ENCODE measurements around the gene ELMOD3. TPM values are rescaled to one million over a fixed set of nuclear protein-coding genes. Genes with fewer than 3 reads are reported as not detected.
A peak's percentile ranks its signal among the peaks of the same experiment; 100 is the strongest.

The ELMOD3 gene
- 29.9 and 31.9 TPM in 2 replicates for polyA plus RNA-seq (2011; rRNA removed)
- polyA plus RNA-seq (2012; cell fraction: cytosol; rRNA removed): 20.6 and 21.5 TPM in 2 replicates
- 47.6 and 52.1 TPM in 2 replicates for polyA plus RNA-seq (2012; cell fraction: nucleus; rRNA removed)
- 14.6 to 17.8 TPM (median 15.3 TPM) in 3 replicates for polyA plus RNA-seq (2017; fragmentation: RNase III; extraction: RNeasy Plus Mini Kit Qiagen cat#74134 plus additional on column Dnase treatment)
- polyA minus RNA-seq (2011; rRNA and poly(A)+ RNA removed): 25.7 and 29.4 TPM in 2 replicates

DNA sequence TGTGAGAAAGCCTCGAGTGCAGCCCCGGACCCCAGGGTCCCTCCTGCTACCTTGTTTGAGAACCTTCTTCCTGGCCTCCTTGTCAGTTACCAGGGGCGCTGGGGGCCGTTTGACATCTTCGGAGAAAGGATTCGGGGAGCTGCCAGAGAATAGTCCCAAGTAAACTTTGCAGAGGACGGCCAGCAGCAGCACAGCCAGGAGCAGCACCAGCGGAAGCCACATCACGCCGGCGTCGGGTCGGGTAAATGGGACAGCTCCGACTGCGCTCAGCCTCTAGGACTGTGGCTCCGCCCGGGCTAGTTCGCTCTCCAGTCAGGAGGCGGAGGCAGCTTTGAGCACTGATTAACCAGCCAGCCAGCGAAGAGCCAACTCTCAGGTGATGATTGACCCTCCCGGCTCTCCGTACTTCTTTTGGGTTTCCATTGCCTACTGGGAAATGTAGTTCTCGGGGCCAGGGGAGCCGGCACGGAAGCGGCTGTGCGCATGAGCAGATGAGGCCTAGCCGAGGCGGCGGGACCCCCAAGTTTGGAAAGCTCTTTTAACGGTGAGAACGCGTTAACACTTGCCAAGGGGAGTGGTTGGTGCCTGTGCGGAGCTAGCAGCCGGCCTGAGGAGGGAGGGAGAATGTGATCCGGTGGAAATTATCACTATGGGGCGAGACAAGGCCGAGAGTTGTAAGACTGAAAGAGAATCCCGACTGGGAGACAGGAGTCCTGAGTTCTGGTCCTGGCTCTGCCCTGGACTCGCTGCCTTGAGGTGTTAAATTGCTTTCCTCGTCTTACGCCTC is at the start of gene ELMOD3, which contains the start of gene RETSAT:
Gene ELMOD3 (plus strand): TSS at position 484 of the 787 bp plus-strand sequence. CDS start 2,430 bp downstream, outside the sequence.
Gene RETSAT (minus strand): TSS at position 243 of the 787 bp plus-strand sequence. CDS start 21 bp downstream, at position 222.
- peak; percentile 43 for FAIRE-seq

DNA sequence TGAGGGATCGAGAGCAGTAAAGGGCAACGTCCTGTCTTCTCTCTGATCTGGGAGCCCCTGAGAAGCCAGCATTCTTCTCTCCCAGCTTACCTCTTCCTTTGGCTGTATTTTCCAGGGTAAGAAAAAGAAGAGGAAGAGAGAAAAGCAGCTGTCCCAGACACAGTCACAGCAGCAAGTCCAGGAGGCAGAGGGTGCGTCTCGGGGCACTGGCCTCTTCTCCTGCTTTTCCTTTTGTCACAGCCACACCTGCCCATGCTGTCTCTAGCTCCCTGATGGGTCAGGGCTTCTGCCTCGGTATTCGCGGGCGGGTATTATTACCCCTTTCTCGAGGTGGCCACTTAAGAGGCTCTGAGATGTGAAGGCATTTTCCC is 47.1 kb upstream of the ELMOD3 start:
- no peak for FAIRE-seq
- no peak overlapping the region for H3K4me2 ChIP-seq
- TF ChIP-seq, protein P1, sequence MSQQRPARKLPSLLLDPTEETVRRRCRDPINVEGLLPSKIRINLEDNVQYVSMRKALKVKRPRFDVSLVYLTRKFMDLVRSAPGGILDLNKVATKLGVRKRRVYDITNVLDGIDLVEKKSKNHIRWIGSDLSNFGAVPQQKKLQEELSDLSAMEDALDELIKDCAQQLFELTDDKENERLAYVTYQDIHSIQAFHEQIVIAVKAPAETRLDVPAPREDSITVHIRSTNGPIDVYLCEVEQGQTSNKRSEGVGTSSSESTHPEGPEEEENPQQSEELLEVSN (IDR thresholded peaks at IDR 0.05; ENCODE audit: borderline replicate concordance, low read depth): no peak
- no peak for TF ChIP-seq EHMT2 (IDR thresholded peaks at IDR 0.05; ENCODE audit: low read depth)
- no peak for TF ChIP-seq BHLHE40 (IDR thresholded peaks at IDR 0.05; ENCODE audit: low read depth, low read length)
- no peak for TF ChIP-seq POLR2AphosphoS2 (conservative IDR thresholded peaks at IDR 0.05; ENCODE audit: low read length)
- TF ChIP-seq JUNB (IDR thresholded peaks at IDR 0.05): no peak
- TF ChIP-seq, protein P2, sequence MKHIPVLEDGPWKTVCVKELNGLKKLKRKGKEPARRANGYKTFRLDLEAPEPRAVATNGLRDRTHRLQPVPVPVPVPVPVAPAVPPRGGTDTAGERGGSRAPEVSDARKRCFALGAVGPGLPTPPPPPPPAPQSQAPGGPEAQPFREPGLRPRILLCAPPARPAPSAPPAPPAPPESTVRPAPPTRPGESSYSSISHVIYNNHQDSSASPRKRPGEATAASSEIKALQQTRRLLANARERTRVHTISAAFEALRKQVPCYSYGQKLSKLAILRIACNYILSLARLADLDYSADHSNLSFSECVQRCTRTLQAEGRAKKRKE (CRISPR knock-in tag; IDR thresholded peaks at IDR 0.05; ENCODE audit: low read depth): no peak
- TF ChIP-seq, protein P3, sequence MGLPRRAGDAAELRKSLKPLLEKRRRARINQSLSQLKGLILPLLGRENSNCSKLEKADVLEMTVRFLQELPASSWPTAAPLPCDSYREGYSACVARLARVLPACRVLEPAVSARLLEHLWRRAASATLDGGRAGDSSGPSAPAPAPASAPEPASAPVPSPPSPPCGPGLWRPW (IDR thresholded peaks at IDR 0.05): no peak
- TF ChIP-seq TP53 (CRISPR knock-in tag; IDR thresholded peaks at IDR 0.05): no peak
- TF ChIP-seq RNF2 (IDR thresholded peaks at IDR 0.05; ENCODE audit: borderline replicate concordance, low read depth): no peak

More for the DNA sequence above, at the start of gene ELMOD3, which contains the start of gene RETSAT:
- Histone ChIP-seq H3K4me1 (peaks cover 15% of the 10 kb centered on the region), H3K4me3 (peak within 1 kb of the TSS; percentile 83), H3K27ac (peak within 1 kb of the TSS; percentile 85 to 91), H3K4me2 (peak within 1 kb of the TSS; percentile 88), H3K9me3 (no peaks in the 10 kb centered on the region)
- peak; percentile 99 for TF ChIP-seq PHF8 (IDR thresholded peaks at IDR 0.05; ENCODE audit: borderline replicate concordance, low read depth)
- TF ChIP-seq POLR2A (IDR thresholded peaks at IDR 0.05; ENCODE audit: low read length): peak; percentile 99
- TF ChIP-seq, protein P4, sequence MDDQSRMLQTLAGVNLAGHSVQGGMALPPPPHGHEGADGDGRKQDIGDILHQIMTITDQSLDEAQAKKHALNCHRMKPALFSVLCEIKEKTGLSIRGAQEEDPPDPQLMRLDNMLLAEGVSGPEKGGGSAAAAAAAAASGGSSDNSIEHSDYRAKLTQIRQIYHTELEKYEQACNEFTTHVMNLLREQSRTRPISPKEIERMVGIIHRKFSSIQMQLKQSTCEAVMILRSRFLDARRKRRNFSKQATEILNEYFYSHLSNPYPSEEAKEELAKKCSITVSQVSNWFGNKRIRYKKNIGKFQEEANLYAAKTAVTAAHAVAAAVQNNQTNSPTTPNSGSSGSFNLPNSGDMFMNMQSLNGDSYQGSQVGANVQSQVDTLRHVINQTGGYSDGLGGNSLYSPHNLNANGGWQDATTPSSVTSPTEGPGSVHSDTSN (IDR thresholded peaks at IDR 0.05): no peak
- TF ChIP-seq, protein P5, sequence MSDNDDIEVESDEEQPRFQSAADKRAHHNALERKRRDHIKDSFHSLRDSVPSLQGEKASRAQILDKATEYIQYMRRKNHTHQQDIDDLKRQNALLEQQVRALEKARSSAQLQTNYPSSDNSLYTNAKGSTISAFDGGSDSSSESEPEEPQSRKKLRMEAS (IDR thresholded peaks at IDR 0.05): peak; percentile 47; the same call in 1 of the 2 replicates
- TF ChIP-seq JUN (IDR thresholded peaks at IDR 0.05): peak; percentile 52 to 89; a peak in 3 of 5 replicates
- TF ChIP-seq, protein P1 (IDR thresholded peaks at IDR 0.05; ENCODE audit: borderline replicate concordance, low read depth): peak; percentile 34; the same call in 1 of the 2 replicates
- TF ChIP-seq, protein P6, sequence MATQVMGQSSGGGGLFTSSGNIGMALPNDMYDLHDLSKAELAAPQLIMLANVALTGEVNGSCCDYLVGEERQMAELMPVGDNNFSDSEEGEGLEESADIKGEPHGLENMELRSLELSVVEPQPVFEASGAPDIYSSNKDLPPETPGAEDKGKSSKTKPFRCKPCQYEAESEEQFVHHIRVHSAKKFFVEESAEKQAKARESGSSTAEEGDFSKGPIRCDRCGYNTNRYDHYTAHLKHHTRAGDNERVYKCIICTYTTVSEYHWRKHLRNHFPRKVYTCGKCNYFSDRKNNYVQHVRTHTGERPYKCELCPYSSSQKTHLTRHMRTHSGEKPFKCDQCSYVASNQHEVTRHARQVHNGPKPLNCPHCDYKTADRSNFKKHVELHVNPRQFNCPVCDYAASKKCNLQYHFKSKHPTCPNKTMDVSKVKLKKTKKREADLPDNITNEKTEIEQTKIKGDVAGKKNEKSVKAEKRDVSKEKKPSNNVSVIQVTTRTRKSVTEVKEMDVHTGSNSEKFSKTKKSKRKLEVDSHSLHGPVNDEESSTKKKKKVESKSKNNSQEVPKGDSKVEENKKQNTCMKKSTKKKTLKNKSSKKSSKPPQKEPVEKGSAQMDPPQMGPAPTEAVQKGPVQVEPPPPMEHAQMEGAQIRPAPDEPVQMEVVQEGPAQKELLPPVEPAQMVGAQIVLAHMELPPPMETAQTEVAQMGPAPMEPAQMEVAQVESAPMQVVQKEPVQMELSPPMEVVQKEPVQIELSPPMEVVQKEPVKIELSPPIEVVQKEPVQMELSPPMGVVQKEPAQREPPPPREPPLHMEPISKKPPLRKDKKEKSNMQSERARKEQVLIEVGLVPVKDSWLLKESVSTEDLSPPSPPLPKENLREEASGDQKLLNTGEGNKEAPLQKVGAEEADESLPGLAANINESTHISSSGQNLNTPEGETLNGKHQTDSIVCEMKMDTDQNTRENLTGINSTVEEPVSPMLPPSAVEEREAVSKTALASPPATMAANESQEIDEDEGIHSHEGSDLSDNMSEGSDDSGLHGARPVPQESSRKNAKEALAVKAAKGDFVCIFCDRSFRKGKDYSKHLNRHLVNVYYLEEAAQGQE (IDR thresholded peaks at IDR 0.05): peak; percentile 36; the same call in 1 of the 2 replicates
- TF ChIP-seq, protein P7, sequence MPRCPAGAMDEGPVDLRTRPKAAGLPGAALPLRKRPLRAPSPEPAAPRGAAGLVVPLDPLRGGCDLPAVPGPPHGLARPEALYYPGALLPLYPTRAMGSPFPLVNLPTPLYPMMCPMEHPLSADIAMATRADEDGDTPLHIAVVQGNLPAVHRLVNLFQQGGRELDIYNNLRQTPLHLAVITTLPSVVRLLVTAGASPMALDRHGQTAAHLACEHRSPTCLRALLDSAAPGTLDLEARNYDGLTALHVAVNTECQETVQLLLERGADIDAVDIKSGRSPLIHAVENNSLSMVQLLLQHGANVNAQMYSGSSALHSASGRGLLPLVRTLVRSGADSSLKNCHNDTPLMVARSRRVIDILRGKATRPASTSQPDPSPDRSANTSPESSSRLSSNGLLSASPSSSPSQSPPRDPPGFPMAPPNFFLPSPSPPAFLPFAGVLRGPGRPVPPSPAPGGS (IDR thresholded peaks at IDR 0.05): peak; percentile 95
- no peak for TF ChIP-seq EHF (CRISPR knock-in tag; IDR thresholded peaks at IDR 0.05)
- no peak for TF ChIP-seq MYC (IDR thresholded peaks at IDR 0.05; ENCODE audit: borderline replicate concordance, low read length)
- under 1% methylated on average over 40 of the region's 42 CpGs for WGBS (ENCODE audit: missing lambda C conversion rate)
- ATAC-seq: peak; percentile 94 to 99
- ChIA-PET POLR2A (interaction anchor here (0.6 to 2.4 kb wide), 13 partner anchors 8 to 439 kb away, joined by 3 to 31 read pairs (median 4); partner anchors contain the start of genes GGCX, MAT2A and TGOLN2), CTCF (interaction anchor here (0.6 to 3.2 kb wide), 12 partner anchors 9 to 184 kb away, joined by 3 to 16 read pairs (median 4); partner anchors contain the start of genes MAT2A, SH2D6 and TGOLN2)
- DNase-seq (ENCODE audit: low read depth in 1 of 2, low spot score in 1 of 2): peak; percentile 98 to 100

More for the DNA sequence above, 47.1 kb upstream of the ELMOD3 start:
- ATAC-seq (no peak), DNase-seq (ENCODE audit: low read depth in 1 of 2, low spot score in 1 of 2) (no peak)
- CTCF ChIA-PET: interaction anchor here (0.6 to 14.5 kb wide), 6 partner anchors 9 to 243 kb away, joined by 3 to 371 read pairs (median 4); no protein-coding TSS in a partner anchor
- H3K9me3 ChIP-seq: no peaks in the 10 kb centered on the region
- H3K27ac ChIP-seq: no peak overlapping the region
- 83% methylated on average over 9 of the region's 9 CpGs for WGBS (ENCODE audit: missing lambda C conversion rate)
- H3K4me3 ChIP-seq: no peak overlapping the region
- POLR2A ChIA-PET: no interaction called here
- H3K4me1 ChIP-seq: peaks cover 5% of the 10 kb centered on the region; the same call in 1 of the 3 replicates

Measured in A549 (cell line).